ENCODE measurements around the gene MOSPD3. TPM values are rescaled to one million over a fixed set of nuclear protein-coding genes. Genes with fewer than 3 reads are reported as not detected.

The MOSPD3 gene
- total and polyA plus RNA-seq, 2 donors (not counting 3 experiments of a cell fraction or from before 2014, with no cell fraction given), result 24.4 to 40.7 TPM

- H3K27me3 ChIP-seq (ENCODE audit: control insufficient read depth in 2 of 2, insufficient read depth in 2 of 2, low read length in 2 of 2), result peaks cover 0 to 2% of the 10 kb centered on the region in 2 experiments
- H2AFZ ChIP-seq (ENCODE audit: low read depth, low read length), result no peak overlapping the region
- DNase-seq (ENCODE audit: low read depth, low spot score), result no peak
- no peak overlapping the region for H3K4me2 ChIP-seq (ENCODE audit: insufficient read depth, low read length)
- intact Hi-C loops (cut with micrococcal nuclease) (no loop called here), dilution Hi-C loops (cut with MboI; ENCODE audit: extremely low pct_ligation_motif_present, low sequenced_read_pairs) (no loop called here)
- BruUV-seq (replicated peaks), result no TSS peak
- ChIA-PET POLR2A (no interaction called here), CTCF (interaction anchor here (0.7 kb wide), 1 partner anchor 11 kb away, joined by 3 read pairs; no protein-coding TSS in a partner anchor)
- no peak for FAIRE-seq
- no peaks in the 10 kb centered on the region for H3K36me3 ChIP-seq (ENCODE audit: control insufficient read depth in 2 of 2, extremely low read depth in 1 of 2, insufficient read depth in 2 of 2, low read length in 2 of 2)
- H3K9me3 ChIP-seq (replicated peaks; ENCODE audit: control insufficient read depth, insufficient read depth, low read length), result no peaks in the 10 kb centered on the region
- no peaks in the 10 kb centered on the region for H3K79me2 ChIP-seq (ENCODE audit: control insufficient read depth, insufficient read depth, low read length)
- peaks cover 14% of the 10 kb centered on the region for H3K4me1 ChIP-seq (ENCODE audit: control insufficient read depth, extremely low read depth, insufficient read depth, low read length)
- H4K20me1 ChIP-seq (replicated peaks; ENCODE audit: control insufficient read depth, extremely low read depth, insufficient read depth, low read length), result no peaks in the 10 kb centered on the region
- no peak overlapping the region for H3K9ac ChIP-seq (replicated peaks; ENCODE audit: extremely low read depth, insufficient read depth, low read length)
- H3K9me1 ChIP-seq (replicated peaks; ENCODE audit: control insufficient read depth, extremely low read depth, insufficient read depth, low read length), result no peaks in the 10 kb centered on the region
- no peak overlapping the region for H3K4me3 ChIP-seq (replicated peaks in 1 of 3; ENCODE audit: insufficient read depth in 1 of 3, low read depth in 1 of 3, low read length in 3 of 3)
- H3K27ac ChIP-seq (ENCODE audit: insufficient read depth, low read depth, low read length), result no peak overlapping the region
- TF ChIP-seq GATA2 (IDR thresholded peaks at IDR 0.05; ENCODE audit: insufficient read depth, insufficient read length, low read depth, low read length) (no peak), MAX (IDR thresholded peaks at IDR 0.05; ENCODE audit: insufficient read depth, insufficient read length) (no peak), FOS (IDR thresholded peaks at IDR 0.05; ENCODE audit: borderline replicate concordance, insufficient read depth, low read length) (no peak), EZH2 (IDR thresholded peaks at IDR 0.05; ENCODE audit: borderline replicate concordance, low read depth, low read length, severe bottlenecking) (no peak), POLR2AphosphoS5 (IDR thresholded peaks at IDR 0.05; ENCODE audit: insufficient read depth, low read depth, low read length) (no peak), POLR2A (IDR thresholded peaks at IDR 0.05; ENCODE audit: low read depth, low read length) (no peak), MYC (IDR thresholded peaks at IDR 0.05; ENCODE audit: low read depth, low read length) (no peak), CTCF (IDR thresholded peaks at IDR 0.05; ENCODE audit: extremely low read depth in 1 of 2, insufficient read depth in 1 of 2, low read depth in 1 of 2, low read length in 2 of 2) (no peak), JUN (IDR thresholded peaks at IDR 0.05; ENCODE audit: borderline replicate concordance, insufficient read depth, insufficient read length, low read depth) (no peak)
Measured at GRCh38 chr7:100599911-100600729, 12.2 kb upstream of the MOSPD3 start.

Data from endothelial cell of umbilical vein (primary cell).